ENCODE results near the gene ACOT8.
"Not testable (repeated sequence)": the region's sequence is repeated elsewhere in the genome, so short reads cannot be mapped to it uniquely, and the experiment has no call there.

The ACOT8 gene

DNA sequence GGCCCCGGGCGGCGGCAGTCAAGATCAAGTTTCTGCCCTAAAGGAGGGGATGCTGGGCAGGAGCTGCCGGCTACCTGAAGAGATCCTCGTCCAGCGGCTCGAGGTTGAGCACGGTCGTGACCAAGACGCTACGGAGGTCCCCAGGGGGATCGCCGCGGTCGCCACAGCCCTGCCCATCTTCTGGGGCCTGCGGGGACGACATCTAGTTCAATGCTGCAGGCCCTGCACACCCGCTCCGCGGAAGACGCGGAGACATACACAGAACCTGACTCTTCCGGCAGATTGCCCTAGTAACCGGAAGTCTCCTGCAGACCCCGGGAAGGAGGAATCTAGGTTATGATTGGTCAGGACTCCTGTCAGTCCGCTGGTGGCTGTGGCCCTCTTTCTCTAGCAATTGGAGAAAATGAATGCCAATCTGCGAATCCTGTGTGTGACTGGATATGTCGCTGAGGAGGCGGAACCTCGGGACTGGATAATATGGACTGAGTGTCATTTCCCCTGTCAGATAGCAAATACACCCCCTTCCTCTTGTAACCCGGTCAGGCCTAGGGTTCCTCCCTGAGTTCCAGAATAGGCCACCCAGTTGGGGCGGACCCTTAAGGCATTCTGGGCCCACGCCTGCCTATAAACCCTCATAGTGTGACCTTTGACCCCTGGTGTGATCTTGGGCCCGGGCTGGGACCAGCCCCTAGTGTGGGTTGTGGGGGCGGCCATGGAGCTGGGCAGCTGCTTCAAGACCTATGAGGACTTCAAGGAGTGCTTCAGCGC, at the start of gene ACOT8, which contains the start of gene ZSWIM3:
ACOT8 (minus strand) TSS at position 279 of the 768 bp plus-strand sequence; CDS start at position 202, 77 bp downstream.
ZSWIM3 (plus strand) TSS at position 501 of the 768 bp plus-strand sequence; CDS start at position 713, 212 bp downstream.
- peak; percentile 100 for DNase-seq

DNA sequence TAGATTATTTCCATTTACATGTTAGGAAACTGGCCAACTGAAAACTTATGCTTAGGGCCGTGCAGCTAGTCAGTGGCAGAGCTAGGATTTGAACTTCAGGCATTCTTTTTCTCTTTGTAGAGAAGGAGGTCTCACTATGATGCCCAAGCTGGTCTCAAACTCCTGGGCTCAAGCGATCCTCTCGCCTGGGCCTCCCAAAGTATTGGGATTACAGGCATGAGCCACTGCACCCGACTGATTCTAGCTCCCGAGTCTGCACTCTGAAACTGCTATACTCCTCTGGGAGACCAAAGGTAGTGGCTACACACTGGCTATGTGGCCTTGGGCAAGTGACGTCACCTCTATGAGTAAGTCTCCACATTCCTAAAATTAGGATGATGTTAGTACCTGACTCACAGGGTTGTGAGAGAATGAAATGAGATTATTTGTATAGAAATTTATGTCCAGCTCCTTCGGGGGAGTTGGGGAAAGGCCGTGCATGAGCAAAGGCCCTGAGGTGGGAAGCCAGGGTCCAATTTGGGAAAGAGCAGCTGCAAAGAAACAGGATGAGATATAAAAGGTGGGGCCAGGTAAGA, 48.4 kb upstream of the ACOT8 start:
- DNase-seq: no peak

DNA sequence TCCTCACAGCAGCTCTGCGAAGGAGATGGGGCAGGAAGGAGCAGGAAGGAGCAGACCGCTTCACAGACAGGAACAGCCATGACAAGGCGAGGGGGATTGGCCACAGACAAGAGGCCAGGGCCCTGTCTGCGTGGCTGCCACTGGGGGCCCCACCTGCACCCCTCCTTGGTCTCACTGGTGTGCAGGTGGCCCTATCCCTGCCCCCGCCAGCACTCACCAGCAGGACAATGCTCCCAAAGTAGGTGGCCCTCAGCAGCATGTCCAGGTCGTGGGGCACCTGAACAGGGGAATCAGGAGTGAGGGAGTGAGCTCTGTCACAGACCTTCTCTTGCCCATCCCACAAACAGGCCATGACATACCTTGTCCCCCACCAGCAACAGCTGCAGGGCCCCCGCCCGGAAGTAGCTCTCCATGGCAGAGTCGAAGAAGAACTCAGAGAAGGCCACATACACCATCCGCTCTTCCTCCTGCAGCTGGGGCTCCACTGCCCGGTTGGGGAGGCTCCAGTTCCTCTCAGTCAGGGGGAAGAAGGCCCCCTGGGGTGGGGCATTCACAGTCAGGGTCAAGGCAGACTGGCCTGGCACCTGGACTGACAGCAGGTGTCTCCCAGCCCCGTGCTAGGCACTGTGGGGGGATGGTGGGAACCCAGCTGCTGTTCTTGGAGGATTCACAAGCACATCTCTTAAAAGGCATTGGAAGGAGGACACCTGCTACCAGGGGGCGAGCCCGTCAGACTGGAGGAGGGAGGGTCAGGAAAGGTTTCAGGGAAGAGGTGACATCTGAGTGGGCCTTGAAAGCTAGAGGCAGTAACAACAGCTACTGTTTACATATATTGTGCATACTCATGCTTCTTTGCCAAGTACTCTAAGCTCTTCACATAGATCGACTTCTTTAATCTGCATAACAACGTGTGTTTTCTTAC, 47.7 kb upstream of the ACOT8 start:
- DNase-seq: no peak

- DNase-seq: no peak
Observed at GRCh38 chr20:45902199-45902701, 45.1 kb upstream of the ACOT8 start.

- not testable (repeated sequence) for DNase-seq
Observed at GRCh38 chr20:45901332-45901731, 44.1 kb upstream of the ACOT8 start.

DNA sequence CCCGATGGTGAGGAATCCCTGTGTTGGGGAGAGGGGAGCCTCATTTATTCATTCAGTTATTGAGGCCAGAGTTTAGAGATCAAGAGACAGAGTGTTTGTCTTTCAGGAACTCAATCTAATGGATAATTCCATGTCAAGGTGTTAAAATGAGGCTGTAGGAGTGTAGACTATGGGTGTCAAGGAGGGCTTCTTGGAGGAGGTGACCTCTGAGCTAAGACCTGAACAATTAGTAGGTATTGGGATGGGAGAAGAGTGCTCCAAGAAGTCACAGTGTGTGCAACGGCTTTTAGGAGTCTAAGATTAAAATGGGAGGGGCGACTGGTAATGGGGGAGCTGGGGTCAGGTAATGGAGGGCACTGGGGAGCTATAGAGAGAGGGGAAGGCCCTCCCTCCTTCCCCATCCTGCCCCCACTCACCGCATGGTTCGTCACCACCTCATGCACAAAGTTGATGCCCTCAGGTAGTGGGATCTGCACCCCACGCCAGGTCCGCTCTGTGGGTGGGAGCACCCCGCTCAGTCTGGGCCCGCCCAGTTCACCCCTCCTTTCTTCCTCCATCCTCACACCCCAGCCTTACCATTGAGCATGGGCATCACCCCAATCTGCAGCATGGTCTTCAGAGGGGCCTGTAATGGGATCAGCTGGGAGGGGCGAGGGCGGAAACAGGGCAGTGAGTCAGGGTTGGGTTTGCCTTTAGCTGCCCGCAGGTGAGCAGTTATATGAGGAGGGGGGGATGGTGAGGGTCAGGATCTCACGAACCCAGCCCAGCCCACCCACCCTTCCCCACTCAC, 42.0 kb upstream of the ACOT8 start:
- DNase-seq: no peak

- DNase-seq: no peak
Observed at GRCh38 chr20:45898285-45898684, 41.1 kb upstream of the ACOT8 start.

GRCh38 chr20:45897692-45898091, 40.5 kb upstream of the ACOT8 start:
- no peak for DNase-seq

DNA sequence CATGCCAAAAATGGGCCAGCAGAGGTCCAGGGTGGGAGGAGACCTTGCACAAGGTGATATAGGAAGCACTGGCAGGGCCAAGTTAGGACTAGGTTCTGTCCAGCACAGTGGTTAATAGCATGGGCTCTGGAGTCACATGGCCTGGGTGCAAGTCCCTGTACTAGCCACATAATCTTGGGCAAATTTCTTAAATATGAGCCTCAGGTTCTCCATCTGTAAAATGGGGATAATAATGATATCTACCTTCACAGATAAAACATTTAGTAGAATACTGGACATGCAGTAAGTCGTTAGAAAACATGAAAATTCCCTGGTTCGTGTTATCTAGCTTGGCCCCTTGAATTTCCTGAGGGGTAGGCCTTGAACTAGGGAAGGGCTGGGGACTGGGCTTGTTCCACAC, 40.1 kb upstream of the ACOT8 start:
- no peak for DNase-seq

DNA sequence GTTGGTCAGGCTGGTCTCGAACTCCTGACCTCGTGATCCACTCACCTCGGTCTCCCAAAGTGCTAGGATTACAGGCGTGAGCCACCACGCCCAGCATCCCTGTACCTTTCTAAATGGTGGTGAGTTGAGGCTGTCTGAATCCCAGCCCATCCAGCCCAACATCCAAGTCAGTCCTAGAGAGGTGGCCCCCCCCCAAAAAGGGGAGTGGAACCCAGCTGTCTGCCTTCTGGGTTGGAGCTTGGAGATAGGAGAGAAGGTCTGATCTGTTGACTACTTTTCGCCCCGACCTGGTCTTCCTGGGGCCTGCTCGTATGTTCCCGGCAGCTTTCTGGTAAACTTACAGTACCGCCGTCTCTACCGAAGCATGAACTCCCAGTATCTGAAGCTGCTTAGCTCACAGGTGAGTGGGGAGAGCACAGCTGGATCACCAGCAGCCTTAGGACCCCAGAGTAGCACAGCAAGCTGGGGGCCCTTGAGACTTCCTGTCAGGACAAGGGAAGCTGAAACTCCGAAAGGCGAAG, 39.5 kb upstream of the ACOT8 start:
- no peak for DNase-seq

- DNase-seq: no peak
Observed at GRCh38 chr20:45894797-45895196, 37.6 kb upstream of the ACOT8 start.

- DNase-seq: no peak
Observed at GRCh38 chr20:45893831-45894230, 36.6 kb upstream of the ACOT8 start.

DNA sequence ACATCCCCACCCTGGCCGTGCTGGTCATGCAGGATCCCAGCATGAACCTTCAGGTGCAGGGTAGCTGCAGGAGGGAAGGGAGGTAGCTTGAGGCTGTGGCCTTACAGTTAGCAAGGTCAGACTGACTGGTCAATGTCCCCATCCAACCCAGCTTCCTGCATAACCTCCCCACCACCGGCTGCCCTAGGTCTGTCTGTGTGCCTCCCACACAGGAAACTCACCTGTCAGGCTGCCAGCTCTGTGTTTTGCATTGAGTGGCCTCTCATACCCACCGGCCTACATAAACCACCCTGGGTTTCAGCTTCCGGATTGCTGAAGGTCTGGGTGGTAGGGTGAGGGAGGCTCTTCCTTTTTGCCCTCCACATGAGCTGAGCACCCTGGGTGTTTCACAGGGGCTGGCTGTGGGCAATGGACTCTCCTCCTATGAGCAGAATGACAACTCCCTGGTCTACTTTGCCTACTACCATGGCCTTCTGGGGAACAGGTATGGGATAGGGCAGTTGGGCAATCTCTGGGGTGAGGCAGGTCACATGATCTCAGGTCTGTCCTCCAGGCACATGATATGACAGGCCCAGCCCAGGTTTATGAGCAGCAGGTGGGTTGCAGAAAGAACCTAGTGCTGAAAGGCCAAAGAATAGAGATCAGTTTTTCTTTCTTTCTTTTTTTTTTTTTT, 35.8 kb upstream of the ACOT8 start:
- no peak for DNase-seq

- DNase-seq: peak in 1 of 2 experiments; percentile 33
Observed at GRCh38 chr20:45892049-45892825, 35.0 kb upstream of the ACOT8 start.

- DNase-seq: peak; percentile 81 to 84
Observed at GRCh38 chr20:45890985-45891983, 34.1 kb upstream of the ACOT8 start, which contains the start of the genes CTSA and NEURL2. TSS of gene CTSA (plus strand) at chr20:45891335. CDS start at chr20:45891569, 234 bp downstream. TSS of gene NEURL2 (minus strand) at chr20:45891208. CDS start at chr20:45890991, 217 bp downstream.

DNA sequence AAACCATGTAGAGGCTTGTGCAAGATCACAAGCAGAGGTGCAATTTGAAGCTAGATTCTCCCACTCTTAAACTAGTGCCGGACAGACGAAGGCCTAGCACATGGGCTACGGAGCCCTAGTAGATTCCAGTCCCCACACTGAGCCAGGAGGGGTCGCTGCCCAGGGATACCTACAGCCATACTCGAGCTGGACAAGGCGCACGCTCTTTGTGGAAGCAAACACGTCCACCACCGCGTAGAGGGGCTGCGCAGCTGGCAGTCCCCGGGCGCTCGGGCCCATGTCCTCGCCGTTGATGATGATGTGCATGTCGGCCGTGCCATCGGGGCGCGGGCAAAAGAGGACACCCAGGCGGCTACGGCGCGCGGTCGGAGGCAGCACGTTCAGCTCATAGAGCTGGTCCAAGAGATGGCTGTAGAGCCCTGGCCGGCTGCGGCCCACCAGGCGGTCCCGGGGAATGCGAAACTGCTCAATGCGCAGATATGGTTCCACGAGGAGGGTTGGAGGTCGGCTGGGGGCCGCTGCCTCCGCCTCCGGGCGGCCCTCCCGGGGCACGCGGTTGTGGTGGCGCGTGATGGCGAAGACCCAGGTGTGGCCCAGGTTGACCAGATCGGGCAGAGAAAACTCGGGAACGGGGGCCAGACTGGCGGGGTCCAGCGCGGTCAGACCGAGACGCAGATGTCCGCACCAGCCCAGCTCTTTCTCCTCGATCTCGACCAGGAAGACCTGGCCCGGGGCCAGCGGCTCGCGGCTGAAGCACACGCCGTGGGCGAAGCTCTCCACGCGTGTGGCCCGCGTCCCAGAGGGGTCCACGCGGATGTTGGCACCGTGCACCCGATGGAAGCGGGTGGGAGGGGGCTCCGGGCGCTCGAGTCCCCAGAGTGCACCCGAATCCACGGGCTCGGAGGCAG, 33.1 kb upstream of the ACOT8 start:
- peak; percentile 44 to 74 for DNase-seq

GRCh38 chr20:45888681-45889080, 31.5 kb upstream of the ACOT8 start:
- no peak for DNase-seq

GRCh38 chr20:45887346-45887715, 30.1 kb upstream of the ACOT8 start, which contains the start of gene SPATA25:
TSS of gene SPATA25 (minus strand) at chr20:45887622. CDS start at chr20:45887590, 32 bp downstream.
- DNase-seq: no peak

All from NCI-H524 (cell line).